GM18907 (cell line): Measurements from ENCODE around the gene REEP1.

Source experiments
- ATAC-seq: cut with Tn5 transposase; IDR thresholded peaks from one replicate; pipeline ENCODE4 v1.9.1; 2021; ENCODE audit warnings: mild to moderate bottlenecking, moderate library complexity; ENCODE audit not compliant: unreplicated experiment

Gene REEP1

DNA sequence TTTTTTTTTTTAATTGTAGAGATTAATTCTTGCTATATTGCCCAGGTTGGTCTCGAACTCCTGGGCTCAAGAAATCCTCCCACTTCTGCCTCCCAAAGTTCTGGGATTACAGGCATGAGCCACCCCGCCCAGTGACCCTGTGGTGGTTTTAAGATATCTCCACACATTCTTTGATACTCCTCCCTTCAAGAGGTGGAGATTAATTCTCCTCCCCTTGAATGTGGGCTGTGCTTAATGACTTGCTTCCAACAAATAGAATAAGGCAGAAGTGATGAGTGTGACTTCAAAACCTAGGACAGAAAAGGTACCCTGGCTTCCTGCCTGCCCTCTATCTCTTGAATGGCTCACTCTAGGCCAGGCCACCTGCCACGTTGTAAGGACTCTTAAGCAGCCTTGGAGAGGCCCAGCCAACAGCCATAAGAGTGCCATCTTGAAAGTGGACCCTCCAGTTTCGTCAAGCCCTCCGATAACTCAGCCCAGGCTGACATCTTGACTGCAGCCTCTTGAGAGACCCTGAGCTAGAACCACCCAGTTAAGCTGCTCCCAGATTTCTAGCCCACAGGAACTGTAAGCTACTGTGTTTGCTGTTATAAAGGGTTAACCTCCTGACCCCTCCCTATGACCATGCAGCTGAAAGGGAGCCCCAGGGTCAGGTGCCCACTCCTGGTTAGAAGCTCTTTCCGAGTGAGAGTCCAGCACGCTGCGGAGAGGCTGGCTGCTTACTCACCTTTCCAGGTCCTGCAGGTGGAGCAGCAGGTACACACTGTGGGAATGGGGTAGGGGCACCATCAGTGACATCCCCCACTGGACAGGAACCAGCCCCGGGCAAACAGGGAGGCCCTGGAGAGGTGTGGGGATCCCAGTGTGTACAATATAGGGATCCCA, 110.5 kb downstream of the REEP1 start:
- ATAC-seq: no peak

DNA sequence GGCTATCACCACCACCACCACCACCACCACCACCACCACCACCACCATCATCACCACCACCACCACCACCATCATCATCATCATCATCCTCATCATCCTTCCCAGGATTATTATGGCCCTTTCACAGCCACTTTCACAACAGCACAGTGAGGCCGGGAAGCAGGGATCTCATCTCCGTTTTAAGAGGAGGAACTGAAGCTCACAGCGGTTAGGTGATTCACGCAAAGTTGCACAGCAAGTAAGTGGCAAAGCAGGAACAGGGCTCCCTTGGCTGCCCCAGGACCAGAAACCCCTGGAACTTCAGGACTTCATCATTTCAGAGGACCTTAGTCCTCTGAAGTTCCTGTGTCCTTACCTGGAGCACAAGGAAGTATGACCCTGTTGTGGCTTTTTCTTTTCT, 111.4 kb downstream of the REEP1 start:
- no peak for ATAC-seq

DNA sequence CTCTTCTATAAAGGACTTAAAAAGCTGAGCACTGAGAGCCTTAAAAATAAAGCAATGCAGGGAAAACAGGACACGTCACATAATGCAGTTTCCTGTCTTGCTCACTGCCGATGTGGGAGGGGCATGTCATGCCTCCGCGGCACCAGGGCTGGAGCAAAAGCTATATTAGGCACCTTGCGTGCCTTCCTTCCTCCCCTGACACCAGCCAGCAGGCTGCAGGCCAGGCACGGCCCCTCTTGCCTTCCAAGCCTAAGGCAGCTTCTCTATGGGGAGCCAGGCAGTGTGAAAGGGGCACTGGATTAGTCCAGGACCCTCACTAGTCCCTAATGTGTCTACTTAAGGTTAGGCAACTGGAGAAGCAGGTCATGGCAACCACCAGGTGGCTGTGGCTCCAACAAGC, 111.8 kb downstream of the REEP1 start:
- ATAC-seq: peak; percentile 60

DNA sequence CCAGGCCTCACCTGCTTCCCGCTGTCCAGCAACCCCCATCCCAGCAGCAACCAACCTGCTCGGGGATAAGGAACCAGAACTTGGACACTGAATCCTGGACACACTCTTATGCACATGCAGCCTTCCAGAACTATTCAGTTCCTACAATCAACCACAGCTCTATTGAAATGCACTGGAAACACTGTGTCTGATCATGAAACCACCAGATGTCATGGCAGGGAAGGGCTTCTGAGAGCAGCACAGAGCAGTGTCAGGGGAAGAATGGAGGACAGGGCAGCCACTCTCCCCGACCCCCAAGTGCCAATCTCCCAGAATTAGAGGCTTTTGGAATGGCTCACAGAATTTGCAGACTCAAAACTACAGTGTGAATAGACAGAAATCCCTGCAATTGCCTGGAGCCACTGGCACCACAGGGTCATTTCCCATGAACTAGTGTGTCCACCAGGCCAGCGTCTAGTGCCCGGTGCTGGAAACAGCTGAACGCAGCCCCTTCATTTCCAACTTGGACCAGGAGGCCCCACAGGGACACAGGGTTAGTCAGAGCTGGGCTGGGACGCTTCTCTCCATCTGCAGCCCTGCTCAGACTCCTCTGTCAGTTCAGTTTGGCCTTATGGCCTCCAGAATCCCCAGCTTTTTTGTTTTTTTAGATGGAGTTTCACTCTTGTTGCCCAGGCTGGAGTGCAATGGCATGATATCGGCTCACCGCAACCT, 112.6 kb downstream of the REEP1 start:
- ATAC-seq: no peak

DNA sequence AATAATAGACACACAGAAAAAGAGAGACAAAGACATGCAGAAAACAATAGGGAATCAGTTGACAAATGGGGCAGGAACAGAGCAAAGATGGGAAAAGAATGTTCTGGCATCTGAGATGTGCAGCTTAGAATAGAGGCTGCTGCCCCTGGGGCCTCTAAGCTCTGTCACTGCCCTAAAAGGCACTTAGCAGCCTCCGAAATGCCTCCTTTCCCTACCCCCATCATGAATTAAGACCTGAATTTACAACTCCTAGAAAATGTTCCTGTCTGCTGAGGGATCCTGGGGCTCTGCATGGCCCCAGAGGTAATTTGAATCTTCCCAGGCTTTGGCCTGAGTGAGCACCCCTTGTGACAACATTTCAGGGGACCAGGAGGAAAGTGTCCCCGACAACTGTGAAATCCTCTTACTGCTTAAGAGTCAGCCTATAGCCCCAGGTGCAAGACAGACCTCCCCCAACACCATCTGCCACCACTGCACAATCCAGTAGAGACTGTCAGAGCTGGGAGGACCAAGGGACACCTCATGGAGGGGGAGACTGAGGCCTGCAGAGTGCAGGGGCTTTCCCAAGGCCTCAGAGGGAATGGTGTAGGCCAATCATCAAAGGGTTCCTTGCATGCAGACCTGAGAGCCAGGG, 113.4 kb downstream of the REEP1 start:
- ATAC-seq: no peak

DNA sequence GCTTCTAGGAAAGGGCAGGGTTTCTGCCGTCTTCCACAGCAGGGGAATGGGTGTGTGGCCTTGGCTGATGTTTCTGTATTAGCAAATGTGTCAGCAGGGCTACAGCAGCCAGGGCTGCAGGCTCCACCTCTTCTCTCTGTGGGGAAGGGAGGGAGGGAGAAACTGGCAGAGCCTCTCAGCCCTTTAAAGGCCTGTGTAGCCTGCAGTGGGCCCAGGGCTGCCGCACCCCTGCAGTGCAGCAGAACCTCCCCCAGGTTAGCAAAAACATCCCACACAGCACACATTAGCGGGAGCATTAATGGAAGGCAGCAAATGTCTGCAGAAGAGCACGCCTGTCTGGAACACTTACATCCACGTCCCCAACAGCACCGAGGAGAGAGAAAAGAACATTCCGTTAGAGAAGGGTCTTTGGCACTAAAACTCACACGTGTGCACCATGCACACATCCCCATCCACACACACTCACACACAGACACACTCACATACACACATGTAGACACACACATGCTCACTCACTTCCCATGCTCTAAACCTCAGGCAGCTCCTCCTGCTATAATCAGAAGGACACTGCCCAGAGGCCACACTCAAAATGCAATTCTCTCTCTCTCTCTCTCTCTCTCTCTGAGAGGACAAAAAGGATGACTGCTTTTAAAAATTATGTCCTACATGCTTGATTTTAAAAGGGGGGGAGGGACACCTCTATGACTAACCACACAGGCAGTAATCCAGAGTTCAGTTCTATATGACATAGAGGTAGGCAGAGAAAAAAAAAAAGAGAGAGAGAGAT, 114.1 kb downstream of the REEP1 start:
- ATAC-seq: no peak

DNA sequence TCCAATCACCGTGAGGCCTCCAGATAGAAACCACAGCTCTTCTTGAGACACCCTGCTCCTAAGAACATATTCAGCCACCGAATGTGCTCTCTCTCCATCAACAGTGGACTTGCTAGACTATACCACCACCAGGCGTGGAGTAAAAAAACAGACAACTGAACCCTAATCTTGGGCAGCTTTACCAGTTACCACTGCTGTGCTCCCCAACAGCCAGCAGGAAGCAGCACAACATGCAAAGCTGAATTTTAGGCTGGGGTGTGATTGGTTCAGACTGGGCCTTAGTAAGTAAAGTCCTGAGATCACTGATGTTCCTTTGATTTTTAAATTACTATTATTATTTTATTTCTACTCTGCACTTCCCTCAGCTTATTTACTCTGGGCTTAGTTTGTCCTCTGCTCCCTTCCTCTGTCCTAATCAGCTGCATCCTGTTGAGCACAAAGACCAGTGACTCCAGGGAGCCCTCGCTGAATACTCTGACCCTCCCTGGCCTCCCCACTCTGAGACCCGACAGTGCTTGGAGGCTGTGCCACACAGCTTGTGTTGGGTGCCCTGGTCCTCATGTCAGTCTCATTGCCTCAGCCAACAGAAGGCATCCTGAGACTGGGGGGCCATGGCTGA, 116.3 kb downstream of the REEP1 start:
- peak; percentile 59 for ATAC-seq

DNA sequence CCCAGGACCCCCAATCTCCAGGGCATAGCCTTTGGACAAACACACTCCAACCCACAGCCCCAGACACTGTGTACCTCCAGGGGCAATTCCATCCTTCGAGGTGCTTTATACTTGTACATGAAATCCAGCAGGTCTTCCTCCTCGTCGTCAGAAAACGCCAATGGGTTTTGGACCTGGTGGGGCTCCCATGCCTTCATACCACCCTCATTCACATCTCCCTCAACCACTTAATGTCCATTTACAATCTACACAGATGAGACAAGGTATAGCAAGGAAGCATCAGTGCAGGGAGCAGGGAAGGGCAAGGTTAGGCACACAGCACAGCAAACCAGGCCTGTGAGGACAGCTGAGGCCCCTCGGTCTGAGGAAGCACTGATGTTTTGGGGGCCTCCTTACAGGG, 117.5 kb downstream of the REEP1 start:
- no peak for ATAC-seq

DNA sequence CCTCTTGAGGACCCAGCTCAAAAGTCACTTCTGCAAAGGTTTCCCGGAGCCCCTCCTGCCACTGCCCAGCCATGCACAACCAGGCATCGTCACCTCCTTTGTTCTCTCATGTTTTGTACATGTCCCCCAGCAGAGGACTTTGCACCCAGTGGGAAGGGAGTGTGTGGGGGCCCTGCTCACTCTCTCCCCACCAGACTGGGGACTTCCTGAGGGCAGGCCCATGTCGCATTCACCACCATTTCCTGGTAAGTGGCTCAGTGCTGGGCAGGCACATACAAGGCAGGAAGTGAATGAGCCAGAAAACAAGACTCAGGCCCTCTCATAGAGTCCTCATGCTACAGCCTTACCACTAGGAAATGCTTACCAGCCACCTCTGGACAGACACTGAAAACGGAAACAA, 119.3 kb downstream of the REEP1 start:
- no peak for ATAC-seq

DNA sequence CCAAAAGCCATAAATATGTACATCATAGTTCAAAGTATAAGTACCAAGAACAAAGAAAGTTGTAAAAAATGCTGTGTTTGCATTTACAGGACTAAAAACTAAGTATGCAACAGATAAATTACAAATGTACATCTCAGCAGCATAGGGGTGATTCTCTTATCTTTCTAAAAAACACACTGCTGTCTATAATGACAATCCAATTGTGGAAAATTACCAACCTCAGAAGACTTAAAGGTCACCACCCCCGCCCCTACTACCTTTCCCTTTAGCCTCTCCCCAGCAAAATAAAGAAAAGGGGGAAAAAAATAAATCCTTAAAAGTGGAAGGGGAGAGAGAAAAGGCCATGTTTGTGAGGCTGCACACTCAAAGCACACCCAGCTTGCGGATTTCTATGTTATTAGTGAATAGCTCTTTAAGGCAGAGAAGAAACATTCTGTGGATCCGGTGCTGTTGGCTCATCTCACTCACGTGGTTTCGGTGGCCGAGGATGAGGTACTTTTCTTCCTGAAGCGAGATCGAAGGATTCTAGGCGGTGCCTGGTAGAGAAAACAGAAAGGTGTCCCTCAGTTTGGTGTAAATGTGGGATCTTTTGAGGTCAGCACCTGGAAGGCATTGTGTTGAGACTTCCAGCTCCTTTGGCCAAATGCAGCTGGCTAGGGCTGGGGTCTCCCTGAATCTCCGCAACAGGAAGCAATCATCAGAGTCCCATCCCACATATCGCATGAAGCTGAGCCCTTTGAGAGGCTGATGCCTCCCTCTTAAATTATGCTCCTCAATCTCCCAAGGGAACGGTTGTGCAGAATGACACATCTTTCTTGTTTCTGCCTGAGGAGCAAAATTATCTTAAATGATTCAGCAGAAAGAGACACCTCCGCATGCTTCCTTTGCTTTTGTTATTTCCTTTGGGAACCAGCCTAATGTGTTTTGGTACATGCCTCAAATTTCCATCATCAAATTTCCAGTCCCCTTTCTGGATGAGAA, 120.6 kb downstream of the REEP1 start:
- ATAC-seq: no peak

DNA sequence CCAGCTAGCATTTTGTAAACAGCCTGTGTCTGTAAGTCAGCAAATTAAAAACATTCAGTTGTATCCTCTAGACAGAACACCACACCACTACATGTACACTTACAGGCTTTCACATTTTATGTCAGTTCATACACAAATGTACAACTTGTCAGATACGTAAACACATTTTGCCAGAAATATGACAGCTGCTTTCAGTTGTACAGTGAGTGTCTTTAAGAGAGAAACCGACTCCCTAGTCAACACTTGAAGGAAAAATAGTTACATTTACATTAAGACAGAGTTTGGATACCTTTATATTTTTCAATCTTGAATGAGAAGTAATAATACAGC, 123.0 kb downstream of the REEP1 start:
- no peak for ATAC-seq

DNA sequence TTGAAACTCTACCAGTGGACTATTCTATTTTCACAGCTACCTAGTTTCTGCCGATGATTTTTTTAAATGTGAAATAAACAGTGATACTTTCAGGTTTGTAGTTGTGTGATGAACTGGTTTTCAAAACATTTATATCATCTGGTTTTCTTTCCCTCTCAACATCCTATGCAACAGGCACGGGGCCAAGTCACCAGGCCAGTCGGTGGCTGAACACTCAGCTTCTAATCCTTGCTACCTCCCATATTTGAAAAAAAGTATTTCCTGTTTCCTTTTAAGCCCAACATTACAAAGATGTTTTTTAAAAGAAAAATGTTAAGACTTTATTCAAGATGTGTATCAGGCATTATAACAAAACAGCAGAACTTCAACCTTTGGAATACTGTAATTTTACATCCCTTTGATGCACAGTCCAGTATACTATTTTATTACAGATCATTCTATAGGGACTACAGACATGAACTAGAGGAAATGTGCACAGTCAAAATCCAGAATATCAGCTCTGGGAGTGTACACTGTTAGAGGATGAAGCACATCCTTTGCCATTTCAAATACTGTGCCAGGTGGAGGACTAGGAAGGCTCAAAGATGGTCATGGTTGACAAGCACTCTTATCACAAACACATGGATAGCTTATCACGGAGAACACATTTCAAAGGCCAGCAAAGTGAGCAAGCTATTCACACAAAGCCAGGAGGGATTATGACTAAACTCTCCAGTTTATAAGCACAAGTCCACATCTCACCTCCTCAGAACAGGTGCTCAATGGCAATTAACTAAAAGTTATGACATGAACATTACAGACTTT, 123.5 kb downstream of the REEP1 start:
- no peak for ATAC-seq

DNA sequence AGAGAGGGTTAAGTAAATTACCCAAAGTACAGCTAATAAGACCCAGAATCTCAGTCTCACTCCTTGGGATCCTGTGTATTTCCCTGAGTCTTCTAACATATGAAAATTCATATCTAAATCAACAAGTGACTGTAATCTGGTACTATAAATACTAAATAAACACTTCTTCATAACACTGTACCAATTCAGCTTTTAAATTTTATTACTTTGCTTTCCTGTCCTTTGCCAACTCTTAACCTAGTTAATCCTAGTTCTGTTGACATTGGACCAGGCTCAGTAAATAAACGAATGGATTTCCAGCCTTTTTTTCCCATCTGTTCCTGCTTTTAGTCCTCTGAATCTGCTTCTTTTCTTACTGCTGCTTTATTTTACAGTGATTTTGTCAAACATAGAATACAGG, 124.4 kb downstream of the REEP1 start:
- ATAC-seq: no peak

DNA sequence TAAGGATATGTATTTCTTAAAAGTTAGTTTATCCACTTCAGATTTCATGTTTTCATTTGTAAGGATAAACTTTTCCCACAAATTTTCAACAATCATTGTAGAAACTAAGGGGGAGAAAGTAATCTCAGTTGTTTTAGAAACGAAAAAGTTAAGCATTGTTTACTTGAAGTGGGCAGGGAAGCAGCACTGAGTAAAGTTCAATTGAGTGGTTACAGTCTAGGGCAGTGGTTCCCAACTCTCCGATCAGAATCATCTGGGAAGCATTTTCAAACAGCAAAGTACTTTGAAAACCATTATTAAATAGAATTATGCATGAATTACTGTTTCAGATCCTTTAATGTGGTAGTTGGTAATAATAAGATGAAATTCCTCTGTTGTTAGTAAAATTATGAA, 125.6 kb downstream of the REEP1 start:
- no peak for ATAC-seq

DNA sequence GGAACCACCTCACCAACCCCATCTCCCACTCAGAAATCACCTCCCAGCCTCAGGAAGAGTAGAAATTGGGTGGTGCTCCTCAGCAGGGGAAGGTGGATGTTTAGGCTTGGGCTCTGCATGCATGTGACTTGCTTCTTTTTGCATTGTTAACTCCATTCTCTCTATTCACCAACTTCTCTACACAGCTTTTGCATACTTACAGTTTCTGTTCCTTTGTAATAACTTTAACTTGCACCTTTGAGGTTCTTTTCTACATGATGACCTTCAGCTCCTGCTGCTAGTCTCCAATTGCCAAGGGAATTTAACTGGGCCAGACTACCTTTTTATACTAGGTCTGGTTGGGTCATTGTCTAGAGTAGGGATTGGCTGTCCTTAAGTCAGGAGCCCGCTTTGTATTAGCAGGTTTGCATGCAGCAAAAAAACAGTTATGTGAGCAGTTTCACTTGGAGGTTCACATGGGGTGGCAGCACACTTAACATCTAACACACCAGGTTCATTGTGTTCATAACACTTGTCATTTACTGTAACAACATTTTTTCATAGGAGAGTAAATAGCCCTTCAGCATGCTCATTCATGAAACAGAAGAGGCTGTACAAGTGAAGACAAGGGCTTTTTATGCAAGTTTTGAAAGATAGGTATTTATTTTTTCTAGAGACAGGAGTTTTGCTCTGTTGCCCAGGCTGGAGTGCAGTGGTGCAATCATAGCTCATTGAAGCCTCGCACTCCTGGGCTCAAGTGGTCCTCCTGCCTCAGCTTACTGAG, 126.2 kb downstream of the REEP1 start:
- ATAC-seq: no peak

DNA sequence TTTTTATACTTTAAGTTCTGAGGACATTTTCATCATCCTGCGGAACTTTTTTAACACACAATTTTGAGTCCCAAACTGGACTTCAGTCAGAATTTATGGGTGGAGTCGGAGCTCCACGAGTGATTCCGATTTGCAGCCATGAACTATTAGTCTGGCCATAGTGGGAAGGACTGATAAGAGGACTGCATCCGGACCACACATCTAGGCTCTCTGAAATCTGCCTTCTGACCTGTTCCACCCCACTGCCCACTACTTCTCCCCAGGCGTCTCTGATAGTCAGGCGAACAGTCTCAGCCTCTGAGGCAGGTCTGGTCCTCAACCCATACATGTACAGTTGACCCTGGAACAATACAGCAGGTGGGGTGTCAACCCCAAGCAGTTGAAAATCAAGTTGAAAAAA, 133.0 kb downstream of the REEP1 start:
- no peak for ATAC-seq

DNA sequence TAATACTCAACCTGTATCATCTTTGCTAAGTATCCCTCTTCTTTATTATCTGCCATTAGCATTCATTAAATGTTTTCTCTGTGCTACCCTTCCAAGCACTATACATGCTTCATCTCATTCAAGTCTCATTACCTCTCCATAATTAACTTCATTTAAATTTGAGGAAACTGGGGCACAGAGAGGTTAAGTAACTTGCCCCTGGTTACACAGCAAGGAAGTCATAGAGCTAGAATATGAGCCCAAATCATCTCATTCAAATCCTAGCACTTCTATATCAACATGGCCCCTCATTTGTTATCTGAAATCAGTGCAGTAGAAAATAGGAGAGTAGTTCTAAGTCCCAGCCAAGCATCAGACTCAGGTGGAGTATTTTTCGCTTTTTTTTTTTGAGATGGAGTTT, 133.8 kb downstream of the REEP1 start:
- ATAC-seq: no peak

DNA sequence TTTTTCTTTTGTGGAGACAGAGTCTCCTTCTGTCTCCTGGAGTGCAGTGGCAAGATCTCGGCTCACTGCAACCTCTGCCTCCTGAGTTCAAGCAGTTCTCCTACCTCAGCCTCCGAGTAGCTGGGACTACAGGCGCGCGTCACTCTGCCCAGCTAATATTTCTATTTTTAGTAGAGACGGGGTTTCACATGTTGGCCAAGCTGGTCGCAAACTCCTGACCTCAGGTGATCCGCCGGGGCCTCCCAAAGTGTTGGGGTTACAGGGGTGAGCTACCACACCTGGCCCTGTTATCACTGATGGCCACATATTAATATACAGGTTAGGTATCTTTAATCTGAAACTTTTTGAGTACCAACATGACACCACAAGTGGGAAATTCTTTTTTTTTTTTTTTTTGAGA, 134.7 kb downstream of the REEP1 start:
- ATAC-seq: no peak
